ENCODE results near the gene TPGS1. TPM values are rescaled to one million over a fixed set of nuclear protein-coding genes. Genes with fewer than 3 reads are reported as not detected.
A peak's percentile ranks its signal among the peaks of the same experiment; 100 is the strongest.

The TPGS1 gene
- total and polyA plus RNA-seq, 2 donors (not counting 1 experiment from before 2014, with no cell fraction given) = 8.1 to 33.8 TPM

DNA sequence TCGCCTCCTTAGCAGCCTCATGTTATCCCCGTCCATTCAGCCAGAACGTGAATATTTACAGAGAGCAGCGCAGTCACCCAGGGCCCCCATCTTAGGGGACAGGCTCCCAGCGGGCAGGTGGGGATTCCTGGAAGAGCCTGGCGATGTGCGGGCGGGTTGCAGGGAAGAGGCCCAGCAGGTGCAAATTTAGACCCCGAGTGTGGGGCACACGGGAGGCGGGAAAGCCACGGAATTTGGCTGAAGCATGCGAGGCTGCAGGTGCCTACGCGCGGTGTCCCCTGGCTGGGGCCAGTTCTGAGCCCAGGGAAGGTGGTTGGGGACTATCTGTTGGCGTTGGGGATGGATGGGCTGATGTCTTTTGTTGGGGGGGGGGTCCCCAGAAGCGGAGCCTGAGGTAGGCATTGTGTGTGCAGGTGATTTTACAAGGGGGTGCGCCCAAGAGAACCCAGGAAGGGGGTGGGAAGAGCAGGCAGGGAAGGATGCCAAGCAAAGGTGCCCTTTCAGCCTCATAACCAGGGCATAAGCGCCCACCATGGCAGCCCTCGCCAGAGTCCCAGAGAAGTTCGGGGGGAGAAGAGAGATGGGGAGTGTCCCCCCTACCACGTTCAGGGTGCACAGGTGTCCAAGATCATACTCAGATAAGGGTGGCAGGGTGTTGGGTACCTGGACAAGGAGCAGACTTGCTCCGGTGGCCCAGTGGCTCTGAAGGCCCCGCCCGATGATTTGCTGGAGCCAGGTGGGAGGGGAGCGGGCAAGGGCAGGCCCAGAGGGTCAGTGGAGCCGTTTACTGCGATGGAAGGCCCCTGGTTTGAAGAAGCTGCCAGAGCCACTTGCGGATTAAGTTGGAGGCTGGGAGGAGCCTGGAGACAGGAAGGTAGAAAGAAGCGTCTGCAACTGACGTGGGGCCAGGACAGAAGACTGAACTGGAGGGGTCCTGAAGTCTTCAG lies 1.2 kb downstream of the TPGS1 start:
- H3K4me3 Mint-ChIP-seq = peak overlapping the region; percentile 90
- Histone ChIP-seq H3K27ac (ENCODE audit: low read length in 2 of 2) (no peak overlapping the region), H4K20me1 (ENCODE audit: control insufficient read depth, insufficient read depth, low read length, poor library complexity, severe bottlenecking) (peaks cover 23% of the 10 kb centered on the region)

More for the DNA sequence above, 1.2 kb downstream of the TPGS1 start:
- Histone ChIP-seq H3K4me2 (replicated peaks; ENCODE audit: low read depth, low read length, poor library complexity, severe bottlenecking) (peak overlapping the region; percentile 97), H3K9ac (ENCODE audit: low read length) (peak overlapping the region; percentile 91), H3K27me3 (replicated peaks in 1 of 4; ENCODE audit: control extremely low read depth in 1 of 4, control insufficient read depth in 3 of 4, insufficient read depth in 4 of 4, low read length in 3 of 4) (no peaks in the 10 kb centered on the region), H3K36me3 (replicated peaks in 1 of 2; ENCODE audit: control extremely low read depth in 1 of 2, control insufficient read depth in 1 of 2, extremely low read depth in 1 of 2, insufficient read depth in 2 of 2, low read length in 1 of 2) (no peaks in the 10 kb centered on the region), H3K4me1 (ENCODE audit: control insufficient read depth in 2 of 2, insufficient read depth in 2 of 2, low read length in 2 of 2) (peaks cover 31 to 34% of the 10 kb centered on the region in 2 donors), H2AFZ (ENCODE audit: insufficient read depth, low read depth, low read length, poor library complexity, severe bottlenecking) (peak overlapping the region; percentile 99), H3K79me2 (ENCODE audit: control insufficient read depth, insufficient read depth, low read length) (peaks cover 19% of the 10 kb centered on the region), H3K9me3 (ENCODE audit: control extremely low read depth in 1 of 3, control insufficient read depth in 2 of 3, insufficient read depth in 1 of 3, low read length in 2 of 3) (peaks cover 0 to 8% (median 0%) of the 10 kb centered on the region in 3 donors), H3K4me3 (ENCODE audit: control extremely low read depth in 1 of 5, extremely low read depth in 1 of 5, insufficient read depth in 1 of 5, low read depth in 2 of 5, low read length in 4 of 5) (peak overlapping the region; percentile 13 to 92 (median 85))
- ChIA-PET CTCF (interaction anchor here (3.1 kb wide), 1 partner anchor 22 kb away, joined by 24 read pairs; the partner anchor contains the start of gene CDC34), POLR2A (no interaction called here)
- Mint-ChIP-seq H3K9me3 (ENCODE audit: insufficient read depth) (no peaks in the 10 kb centered on the region), H3K27ac (peak overlapping the region; percentile 99), H3K4me1 (peaks cover 28% of the 10 kb centered on the region), H3K27me3 (no peaks in the 10 kb centered on the region)
- 69% methylated on average over 32 of the region's 32 CpGs for WGBS (ENCODE audit: insufficient coverage)
- intact Hi-C loops (cut with micrococcal nuclease) = loop anchor here (5.0 to 10.0 kb wide), 2 partner anchors 164 to 734 kb away; partner anchors contain the start of genes ATP5F1D and MIER2
- ATAC-seq (ENCODE audit: low read depth) = no peak
- no peak for DNase-seq
- TF ChIP-seq, protein P1, sequence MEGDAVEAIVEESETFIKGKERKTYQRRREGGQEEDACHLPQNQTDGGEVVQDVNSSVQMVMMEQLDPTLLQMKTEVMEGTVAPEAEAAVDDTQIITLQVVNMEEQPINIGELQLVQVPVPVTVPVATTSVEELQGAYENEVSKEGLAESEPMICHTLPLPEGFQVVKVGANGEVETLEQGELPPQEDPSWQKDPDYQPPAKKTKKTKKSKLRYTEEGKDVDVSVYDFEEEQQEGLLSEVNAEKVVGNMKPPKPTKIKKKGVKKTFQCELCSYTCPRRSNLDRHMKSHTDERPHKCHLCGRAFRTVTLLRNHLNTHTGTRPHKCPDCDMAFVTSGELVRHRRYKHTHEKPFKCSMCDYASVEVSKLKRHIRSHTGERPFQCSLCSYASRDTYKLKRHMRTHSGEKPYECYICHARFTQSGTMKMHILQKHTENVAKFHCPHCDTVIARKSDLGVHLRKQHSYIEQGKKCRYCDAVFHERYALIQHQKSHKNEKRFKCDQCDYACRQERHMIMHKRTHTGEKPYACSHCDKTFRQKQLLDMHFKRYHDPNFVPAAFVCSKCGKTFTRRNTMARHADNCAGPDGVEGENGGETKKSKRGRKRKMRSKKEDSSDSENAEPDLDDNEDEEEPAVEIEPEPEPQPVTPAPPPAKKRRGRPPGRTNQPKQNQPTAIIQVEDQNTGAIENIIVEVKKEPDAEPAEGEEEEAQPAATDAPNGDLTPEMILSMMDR (IDR thresholded peaks at IDR 0.05) = no peak
- no peak for TF ChIP-seq EZH2 (IDR thresholded peaks at IDR 0.05; ENCODE audit: borderline replicate concordance, insufficient read depth, low read depth, low read length, poor library complexity, severe bottlenecking)
